ENCODE results near the gene CPT2. TPM values are rescaled to one million over a fixed set of nuclear protein-coding genes. Genes with fewer than 3 reads are reported as not detected.

CPT2 gene
- total RNA-seq, 1 donor from 2014 or later = 21.7 TPM

- H3K27me3 Mint-ChIP-seq (ENCODE audit: unreplicated experiment) = no peaks in the 10 kb centered on the region
These were observed 34.0 kb upstream of the CPT2 start for GRCh38 chr1:53162621-53163020.

GRCh38 chr1:53163291-53163768 lies 33.3 kb upstream of the CPT2 start:
- no peaks in the 10 kb centered on the region for H3K9me3 Mint-ChIP-seq (ENCODE audit: unreplicated experiment)

More at GRCh38 chr1:53162621-53163020, 34.0 kb upstream of the CPT2 start:
- no peak overlapping the region for H3K27ac Mint-ChIP-seq (ENCODE audit: unreplicated experiment)
- no peaks in the 10 kb centered on the region for H3K36me3 Mint-ChIP-seq (ENCODE audit: unreplicated experiment)
- no peak for TF ChIP-seq CTCF (IDR thresholded peaks at IDR 0.05; ENCODE audit: partially characterized antibody, unreplicated experiment)
- no peak overlapping the region for H3K4me3 Mint-ChIP-seq (ENCODE audit: unreplicated experiment)
- no peak for DNase-seq
- no peaks in the 10 kb centered on the region for H3K9me3 Mint-ChIP-seq (ENCODE audit: unreplicated experiment)
- H3K4me1 Mint-ChIP-seq (ENCODE audit: low read depth, unreplicated experiment) = peaks cover 7% of the 10 kb centered on the region

GRCh38 chr1:53165408-53165961 lies 31.1 kb upstream of the CPT2 start:
- Mint-ChIP-seq H3K27ac (ENCODE audit: unreplicated experiment) (no peak overlapping the region), H3K36me3 (ENCODE audit: unreplicated experiment) (no peaks in the 10 kb centered on the region), H3K9me3 (ENCODE audit: unreplicated experiment) (no peaks in the 10 kb centered on the region), H3K4me3 (ENCODE audit: unreplicated experiment) (no peak overlapping the region), H3K4me1 (ENCODE audit: low read depth, unreplicated experiment) (peaks cover 7% of the 10 kb centered on the region), H3K27me3 (ENCODE audit: unreplicated experiment) (no peaks in the 10 kb centered on the region)
- no peak for DNase-seq
- TF ChIP-seq CTCF (IDR thresholded peaks at IDR 0.05; ENCODE audit: partially characterized antibody, unreplicated experiment) = no peak

More at GRCh38 chr1:53163291-53163768, 33.3 kb upstream of the CPT2 start:
- TF ChIP-seq CTCF (IDR thresholded peaks at IDR 0.05; ENCODE audit: partially characterized antibody, unreplicated experiment) = no peak
- no peak overlapping the region for H3K27ac Mint-ChIP-seq (ENCODE audit: unreplicated experiment)
- DNase-seq = no peak
- H3K4me1 Mint-ChIP-seq (ENCODE audit: low read depth, unreplicated experiment) = peaks cover 7% of the 10 kb centered on the region
- no peak overlapping the region for H3K4me3 Mint-ChIP-seq (ENCODE audit: unreplicated experiment)
- H3K36me3 Mint-ChIP-seq (ENCODE audit: unreplicated experiment) = no peaks in the 10 kb centered on the region
- H3K27me3 Mint-ChIP-seq (ENCODE audit: unreplicated experiment) = no peaks in the 10 kb centered on the region

GRCh38 chr1:53166366-53166765 lies 30.3 kb upstream of the CPT2 start:
- Mint-ChIP-seq H3K9me3 (ENCODE audit: unreplicated experiment) (no peaks in the 10 kb centered on the region), H3K27ac (ENCODE audit: unreplicated experiment) (no peak overlapping the region), H3K36me3 (ENCODE audit: unreplicated experiment) (no peaks in the 10 kb centered on the region), H3K4me3 (ENCODE audit: unreplicated experiment) (no peak overlapping the region), H3K27me3 (ENCODE audit: unreplicated experiment) (no peaks in the 10 kb centered on the region), H3K4me1 (ENCODE audit: low read depth, unreplicated experiment) (peaks cover 9% of the 10 kb centered on the region)
- no peak for DNase-seq
- TF ChIP-seq CTCF (IDR thresholded peaks at IDR 0.05; ENCODE audit: partially characterized antibody, unreplicated experiment) = no peak

GRCh38 chr1:53166912-53167311 lies 29.7 kb upstream of the CPT2 start:
- H3K4me1 Mint-ChIP-seq (ENCODE audit: low read depth, unreplicated experiment) = peaks cover 9% of the 10 kb centered on the region
- H3K27ac Mint-ChIP-seq (ENCODE audit: unreplicated experiment) = no peak overlapping the region
- H3K27me3 Mint-ChIP-seq (ENCODE audit: unreplicated experiment) = no peaks in the 10 kb centered on the region
- DNase-seq = no peak
- H3K4me3 Mint-ChIP-seq (ENCODE audit: unreplicated experiment) = no peak overlapping the region
- TF ChIP-seq CTCF (IDR thresholded peaks at IDR 0.05; ENCODE audit: partially characterized antibody, unreplicated experiment) = no peak
- no peaks in the 10 kb centered on the region for H3K9me3 Mint-ChIP-seq (ENCODE audit: unreplicated experiment)
- no peaks in the 10 kb centered on the region for H3K36me3 Mint-ChIP-seq (ENCODE audit: unreplicated experiment)
